Renal cortical epithelial cell (primary cell): ENCODE data around the gene KATNAL1. TPM values are rescaled to one million over a fixed set of nuclear protein-coding genes. Genes with fewer than 3 reads are reported as not detected.
A peak's percentile ranks its signal among the peaks of the same experiment; 100 is the strongest.
"Not testable (repeated sequence)": the region's sequence is repeated elsewhere in the genome, so short reads cannot be mapped to it uniquely, and the experiment has no call there.

Source experiments
- DNase-seq: peaks from one replicate; pipeline ENCODE4 v3.0.0-alpha.2; 2011; ENCODE audit warnings: low read depth
- total RNA-seq: library from RNA; depleted of rRNA; stranded (reverse); fragments of >200 nt; gene quantifications from 2 replicates; pipeline ENCODE4 v1.2.3, GENCODE V29; 2014

The KATNAL1 gene
- total RNA-seq, 1 donor from 2014 or later = 36.3 TPM

GRCh38 chr13:30211745-30212144 is 95.6 kb downstream of the KATNAL1 start:
- no peak for DNase-seq

GRCh38 chr13:30204564-30204963 is 102.8 kb downstream of the KATNAL1 start:
- DNase-seq = no peak

GRCh38 chr13:30196025-30196424 is 111.3 kb downstream of the KATNAL1 start:
- no peak for DNase-seq

- no peak for DNase-seq
These were observed 112.4 kb downstream of the KATNAL1 start for GRCh38 chr13:30194906-30195305.

GRCh38 chr13:30193279-30194234 is 113.8 kb downstream of the KATNAL1 start:
- no peak for DNase-seq

- DNase-seq = peak; percentile 19
These were observed 114.8 kb downstream of the KATNAL1 start for GRCh38 chr13:30192320-30193093.

- peak; percentile 64 for DNase-seq
These were observed 115.8 kb downstream of the KATNAL1 start for GRCh38 chr13:30191491-30192100.

GRCh38 chr13:30186634-30187415 is 120.5 kb downstream of the KATNAL1 start:
- peak; percentile 22 for DNase-seq

- no peak for DNase-seq
These were observed 125.3 kb downstream of the KATNAL1 start for GRCh38 chr13:30181888-30182651.

- no peak for DNase-seq
These were observed 127.6 kb downstream of the KATNAL1 start for GRCh38 chr13:30179597-30180276.

- no peak for DNase-seq
These were observed 128.4 kb downstream of the KATNAL1 start for GRCh38 chr13:30178976-30179375.

GRCh38 chr13:30175166-30175565 is 132.2 kb downstream of the KATNAL1 start:
- no peak for DNase-seq

GRCh38 chr13:30174250-30174649 is 133.1 kb downstream of the KATNAL1 start:
- DNase-seq = not testable (repeated sequence)

- no peak for DNase-seq
These were observed 134.1 kb downstream of the KATNAL1 start for GRCh38 chr13:30173303-30173610.

- peak; percentile 92 for DNase-seq
These were observed 134.6 kb downstream of the KATNAL1 start for GRCh38 chr13:30172593-30173302.

GRCh38 chr13:30170569-30170968 is 136.8 kb downstream of the KATNAL1 start:
- DNase-seq = no peak

- peak; percentile 70 for DNase-seq
These were observed 137.9 kb downstream of the KATNAL1 start for GRCh38 chr13:30169442-30169841.

GRCh38 chr13:30165796-30166195 is 141.6 kb downstream of the KATNAL1 start:
- peak; percentile 40 for DNase-seq

- no peak for DNase-seq
These were observed 142.3 kb downstream of the KATNAL1 start for GRCh38 chr13:30165071-30165470.

- DNase-seq = no peak
These were observed 143.2 kb downstream of the KATNAL1 start for GRCh38 chr13:30164146-30164545.
